B cell (primary cell): ENCODE data around the gene TRAP1.

Source experiments
- EZH2 ChIP-seq: IDR thresholded peaks from 2 replicates; pipeline ENCODE4 v1.6.1; 2012; ENCODE audit warnings: borderline replicate concordance, low read depth, mild to moderate bottlenecking, moderate library complexity, low read length; ENCODE audit not compliant: insufficient read depth, poor library complexity, severe bottlenecking
- TF ChIP-seq, protein P1 (sequence below): fragments of 200-600 bp; IDR thresholded peaks from one replicate; pipeline ENCODE4 v1.8.0; 2022; ENCODE audit warnings: antibody characterized with exemption, mild to moderate bottlenecking

DNA sequence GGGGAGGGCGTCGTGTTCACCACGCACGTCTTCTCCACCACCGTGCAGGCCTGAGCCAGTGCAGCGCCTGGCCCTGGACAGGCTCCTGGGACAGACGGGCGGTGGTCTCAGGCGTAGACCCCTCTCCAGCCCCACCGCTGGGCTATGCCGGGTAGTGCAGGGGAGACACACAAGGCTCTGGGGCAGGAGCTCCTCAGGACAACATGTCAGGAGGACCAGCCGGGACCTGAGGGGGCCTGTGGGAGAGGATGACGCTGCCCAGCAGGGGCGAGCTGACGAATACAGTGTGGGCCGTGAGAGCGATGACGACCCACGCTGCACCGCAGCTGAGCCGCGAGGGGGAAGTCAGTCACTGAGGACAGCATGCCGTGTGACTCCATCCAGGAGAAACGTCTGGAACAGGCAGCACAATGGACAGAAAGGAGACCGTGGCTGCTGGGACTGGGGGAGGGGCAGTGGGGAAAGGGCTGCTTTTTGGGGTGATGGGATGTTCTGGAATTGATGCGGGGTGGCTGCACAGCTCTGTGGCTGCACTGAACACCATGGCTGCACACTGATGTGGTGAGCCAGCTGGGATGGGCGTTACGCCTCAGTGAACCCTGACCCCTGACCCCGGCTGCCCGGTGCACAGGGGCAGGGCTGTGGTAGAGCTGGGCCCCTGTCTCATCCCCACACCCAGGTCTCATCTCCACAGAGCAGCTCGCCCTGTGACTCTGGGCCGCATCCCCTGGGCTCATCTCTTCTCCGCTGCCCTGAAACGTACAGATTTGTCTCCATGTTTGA, 42.6 kb downstream of the TRAP1 start:
- TF ChIP-seq, protein P1, sequence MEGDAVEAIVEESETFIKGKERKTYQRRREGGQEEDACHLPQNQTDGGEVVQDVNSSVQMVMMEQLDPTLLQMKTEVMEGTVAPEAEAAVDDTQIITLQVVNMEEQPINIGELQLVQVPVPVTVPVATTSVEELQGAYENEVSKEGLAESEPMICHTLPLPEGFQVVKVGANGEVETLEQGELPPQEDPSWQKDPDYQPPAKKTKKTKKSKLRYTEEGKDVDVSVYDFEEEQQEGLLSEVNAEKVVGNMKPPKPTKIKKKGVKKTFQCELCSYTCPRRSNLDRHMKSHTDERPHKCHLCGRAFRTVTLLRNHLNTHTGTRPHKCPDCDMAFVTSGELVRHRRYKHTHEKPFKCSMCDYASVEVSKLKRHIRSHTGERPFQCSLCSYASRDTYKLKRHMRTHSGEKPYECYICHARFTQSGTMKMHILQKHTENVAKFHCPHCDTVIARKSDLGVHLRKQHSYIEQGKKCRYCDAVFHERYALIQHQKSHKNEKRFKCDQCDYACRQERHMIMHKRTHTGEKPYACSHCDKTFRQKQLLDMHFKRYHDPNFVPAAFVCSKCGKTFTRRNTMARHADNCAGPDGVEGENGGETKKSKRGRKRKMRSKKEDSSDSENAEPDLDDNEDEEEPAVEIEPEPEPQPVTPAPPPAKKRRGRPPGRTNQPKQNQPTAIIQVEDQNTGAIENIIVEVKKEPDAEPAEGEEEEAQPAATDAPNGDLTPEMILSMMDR: no peak
- TF ChIP-seq EZH2: no peak
